HCT116 (cell line): Measurements from ENCODE around the gene SMIM36. TPM values are rescaled to one million over a fixed set of nuclear protein-coding genes. Genes with fewer than 3 reads are reported as not detected.

Experiments used
- ATAC-seq: fragments of 200-7000 bp; cut with Tn5 transposase; 2 replicates; pipeline ENCODE4 v1.9.1; 2020; ENCODE audit warnings: mild to moderate bottlenecking, moderate library complexity
- BruUV-seq: library from RNA; stranded (reverse); fragments of 400-500 nt; replicated peaks from 2 replicates; lab custom pipeline; 2021; lab: Mats Ljungman, UMichigan
- CTCF ChIA-PET: fragments of 300-600 bp; sonication (Branson Sonifier 250); formaldehyde crosslinking; loops from one replicate; lab custom pipeline; 2021; ENCODE audit warnings: antibody characterized with exemption; lab: Charles Lee
- POLR2A ChIA-PET: fragments of 300-600, 350-600 bp; sonication (Branson Sonifier 250); formaldehyde crosslinking; loops from one replicate; lab custom pipeline; 2021; ENCODE audit warnings: antibody characterized with exemption; lab: Charles Lee
- RAD21 ChIA-PET, 2 experiments: fragments of 300-600 bp; sonication (Branson Sonifier 250); formaldehyde crosslinking; loops; one replicate each; lab custom pipeline; 2023; ENCODE audit warnings: low total read pairs in 2 of 2; ENCODE audit not compliant: uncharacterized antibody in 2 of 2, unreplicated experiment in 2 of 2, low non-redundant PET in 1 of 2; lab: Charles Lee
- DNase-seq: peaks from one replicate; pipeline ENCODE4 v3.0.0-alpha.2; 2010; ENCODE audit warnings: low read depth, low spot score
- H2AFZ ChIP-seq: fragments of 200-600 bp; shearing (Covaris generic), sonication (generic); 2 replicates; pipeline ENCODE4 v1.6.1; 2017; ENCODE audit warnings: low read depth, mixed run types, mixed read lengths, antibody characterized with exemption, low read length; ENCODE audit not compliant: poor library complexity, severe bottlenecking
- H3K27ac ChIP-seq: 2 replicates; pipeline ENCODE4 v1.5.1; 2012; ENCODE audit warnings: low read depth, low read length
- H3K27me3 ChIP-seq: fragments of 200-600 bp; sonication (generic); 2 replicates; pipeline ENCODE4 v1.6.1; 2016; ENCODE audit warnings: mixed run types, low read length, mixed read lengths; ENCODE audit not compliant: insufficient read depth
- H3K36me3 ChIP-seq, 2 experiments: fragments of 200-500 bp in 1 of 2; fragments of 200-600 bp in 1 of 2; sonication (Bioruptor generic) in 1 of 2; sonication (generic) in 1 of 2; 2 replicates each; pipeline versions ENCODE4 v1.5.1 to v1.6.1; 2014 to 2016; ENCODE audit warnings: low read length in 2 of 2, inconsistent platforms in 1 of 2, mixed read lengths in 1 of 2, mixed run types in 1 of 2; ENCODE audit not compliant: insufficient read depth in 2 of 2, control insufficient read depth in 1 of 2
- H3K4me1 ChIP-seq, 2 experiments: fragments of 200-600 bp in 1 of 2; sonication (generic) in 1 of 2; 2 replicates each; pipeline versions ENCODE4 v1.5.1 to v1.6.1; 2012 to 2017; ENCODE audit warnings: low read length in 2 of 2, inconsistent platforms in 1 of 2, mild to moderate bottlenecking in 1 of 2, mixed read lengths in 1 of 2, mixed run types in 1 of 2, moderate library complexity in 1 of 2; ENCODE audit not compliant: insufficient read depth in 2 of 2, control insufficient read depth in 1 of 2
- H3K4me2 ChIP-seq: fragments of 200-600 bp; sonication (generic); 2 replicates; pipeline ENCODE4 v1.6.1; 2017; ENCODE audit warnings: mixed run types, low read length, mixed read lengths
- H3K4me3 ChIP-seq, 2 experiments: fragments of 200-600 bp in 1 of 2; sonication (generic) in 1 of 2; replicated peaks in 1 of 2; 2 replicates each; pipeline ENCODE4 v1.5.1; 2011 to 2016; ENCODE audit warnings: low read length in 2 of 2, control low read depth in 1 of 2, low read depth in 1 of 2, mild to moderate bottlenecking in 1 of 2, mixed read lengths in 1 of 2, mixed run types in 1 of 2
- H3K79me2 ChIP-seq: fragments of 200-600 bp; sonication (generic); 2 replicates; pipeline ENCODE4 v1.6.1; 2017; ENCODE audit warnings: mild to moderate bottlenecking, mixed run types, low read length, moderate library complexity, mixed read lengths; ENCODE audit not compliant: insufficient read depth
- H3K9ac ChIP-seq: fragments of 200-600 bp; sonication (generic); 2 replicates; pipeline ENCODE4 v1.6.1; 2016; ENCODE audit warnings: low read length, mixed read lengths
- H3K9me2 ChIP-seq: fragments of 200-600 bp; sonication (generic), shearing (Covaris generic); 2 replicates; pipeline ENCODE4 v1.6.1; 2017; ENCODE audit warnings: mixed run types, mild to moderate bottlenecking, moderate library complexity; ENCODE audit not compliant: insufficient read depth
- H3K9me3 ChIP-seq, 2 experiments: fragments of 200-500 bp in 1 of 2; fragments of 200-600 bp in 1 of 2; sonication (Bioruptor generic) in 1 of 2; sonication (generic) in 1 of 2; 2 replicates each; pipeline ENCODE4 v1.6.1; 2014 to 2017; ENCODE audit warnings: low read length in 2 of 2, mixed read lengths in 2 of 2, inconsistent platforms in 1 of 2, low read depth in 1 of 2, mild to moderate bottlenecking in 1 of 2, mixed run types in 1 of 2, moderate library complexity in 1 of 2; ENCODE audit not compliant: control insufficient read depth in 1 of 2, insufficient read depth in 1 of 2
- H4K20me1 ChIP-seq: fragments of 200-600 bp; sonication (generic), shearing (Covaris generic); 2 replicates; pipeline ENCODE4 v1.6.1; 2017; ENCODE audit warnings: mixed run types, mild to moderate bottlenecking, moderate library complexity; ENCODE audit not compliant: insufficient read depth
- CTCF ChIP-seq, 3 experiments: fragments of 200-600 bp in 1 of 3; sonication (generic) in 1 of 3; IDR thresholded peaks in 2 of 3; conservative IDR thresholded peaks in 1 of 3; 2 replicates each; pipeline ENCODE4 v1.5.1; 2012 to 2017; ENCODE audit warnings: low read depth in 2 of 3, low read length in 2 of 3, antibody characterized with exemption in 1 of 3, borderline replicate concordance in 1 of 3, control low read depth in 1 of 3, mild to moderate bottlenecking in 1 of 3, mixed read lengths in 1 of 3, mixed run types in 1 of 3, moderate library complexity in 1 of 3; ENCODE audit not compliant: insufficient read depth in 1 of 3
- ELF1 ChIP-seq: IDR thresholded peaks from 2 replicates; pipeline ENCODE4 v1.6.1; 2012; ENCODE audit warnings: low read depth, borderline replicate concordance
- EZH2 ChIP-seq: fragments of 200-600 bp; sonication (generic); IDR thresholded peaks from 2 replicates; pipeline ENCODE4 v1.6.1; 2017; ENCODE audit warnings: antibody characterized with exemption, mixed run types
- EZH2phosphoT487 ChIP-seq: fragments of 200-600 bp; IDR thresholded peaks from 2 replicates; pipeline ENCODE4 v1.6.1; 2018; ENCODE audit warnings: antibody characterized with exemption, borderline replicate concordance
- FOSL1 ChIP-seq: IDR thresholded peaks from 2 replicates; pipeline ENCODE4 v1.6.1; 2012; ENCODE audit warnings: low read depth
- POLR2AphosphoS5 ChIP-seq: IDR thresholded peaks from 2 replicates; pipeline ENCODE4 v1.6.1; 2011; ENCODE audit warnings: mild to moderate bottlenecking, low read depth, low read length, moderate library complexity
- REST ChIP-seq: IDR thresholded peaks from 2 replicates; pipeline ENCODE4 v1.6.1; 2012; ENCODE audit warnings: low read depth
- SIN3A ChIP-seq: IDR thresholded peaks from 2 replicates; pipeline ENCODE4 v1.6.1; 2012; ENCODE audit warnings: low read depth
- YY1 ChIP-seq: IDR thresholded peaks from 2 replicates; pipeline ENCODE4 v1.6.1; 2011; ENCODE audit warnings: low read length, low read depth, moderate library complexity, mild to moderate bottlenecking; ENCODE audit not compliant: insufficient replicate concordance; ENCODE audit errors: extremely low read depth
- ZBTB33 ChIP-seq: IDR thresholded peaks from 2 replicates; pipeline ENCODE4 v1.6.1; 2011; ENCODE audit warnings: mild to moderate bottlenecking, low read length, moderate library complexity; ENCODE audit not compliant: insufficient replicate concordance; ENCODE audit errors: extremely low read depth
- ZNF274 ChIP-seq: fragments of 200-500 bp; sonication (Bioruptor generic); IDR thresholded peaks from 2 replicates; pipeline ENCODE4 v1.6.1; 2014; ENCODE audit warnings: mild to moderate bottlenecking, low read depth, low read length, inconsistent platforms
- intact Hi-C: fragments of 100-400 bp; cut with micrococcal nuclease; formaldehyde crosslinking; loops from 2 replicates; pipeline ENCODE4 v1.10.0; 2022
- total RNA-seq: library from RNA; stranded (reverse); gene quantifications from one replicate; pipeline ENCODE4 v1.2.1, GENCODE V29; 2021; ENCODE audit not compliant: unreplicated experiment

Gene SMIM36
- total RNA-seq, 1 experiment from 2014 or later: 0.37 TPM

- Histone ChIP-seq H3K9me2 (no peaks in the 10 kb centered on the region), H3K9ac (no peak overlapping the region), H3K79me2 (peaks cover 7% of the 10 kb centered on the region; the same call in 1 of the 2 replicates), H3K27me3 (peaks cover 7% of the 10 kb centered on the region; the same call in 1 of the 2 replicates), H3K36me3 (no peaks in the 10 kb centered on the region), H3K4me1 (peaks cover 8 to 22% of the 10 kb centered on the region in 2 experiments; a peak in 3 of 4 replicates), H3K4me2 (no peak overlapping the region), H3K27ac (no peak overlapping the region), H4K20me1 (no peaks in the 10 kb centered on the region), H3K4me3 (no peak overlapping the region), H3K9me3 (no peaks in the 10 kb centered on the region), H2AFZ (no peak overlapping the region)
- ATAC-seq (no peak), DNase-seq (no peak)
- BruUV-seq: no TSS peak
- ChIA-PET RAD21 (no interaction called here), POLR2A (no interaction called here), CTCF (no interaction called here)
- intact Hi-C loops: no loop called here
- TF ChIP-seq EZH2: no peak
- no peak for TF ChIP-seq POLR2AphosphoS5
- no peak for TF ChIP-seq ZBTB33
- no peak for TF ChIP-seq SIN3A
- no peak for TF ChIP-seq EZH2phosphoT487
- TF ChIP-seq REST: no peak
- TF ChIP-seq FOSL1: no peak
- no peak for TF ChIP-seq CTCF (IDR thresholded peaks at IDR 0.05 in 2 of 3, conservative IDR thresholded peaks at IDR 0.05 in 1 of 3; ENCODE audit: borderline replicate concordance in 1 of 3, insufficient read depth in 1 of 3, low read depth in 2 of 3, low read length in 2 of 3)
- no peak for TF ChIP-seq YY1
- TF ChIP-seq ELF1: no peak
- no peak for TF ChIP-seq ZNF274
Measured at GRCh38 chr17:55418369-55419268, 92.6 kb downstream of the SMIM36 start.
